ENCODE data around the gene CTAGE9.
"Not testable (repeated sequence)": the region's sequence is repeated elsewhere in the genome, so short reads cannot be mapped to it uniquely, and the experiment has no call there.

CTAGE9 gene

GRCh38 chr6:131710917-131711316 is at the start of gene CTAGE9:
TSS of gene CTAGE9 (minus strand) at chr6:131711017. CDS start at chr6:131711017, 0 bp downstream.
- not testable (repeated sequence) for DNase-seq

DNA sequence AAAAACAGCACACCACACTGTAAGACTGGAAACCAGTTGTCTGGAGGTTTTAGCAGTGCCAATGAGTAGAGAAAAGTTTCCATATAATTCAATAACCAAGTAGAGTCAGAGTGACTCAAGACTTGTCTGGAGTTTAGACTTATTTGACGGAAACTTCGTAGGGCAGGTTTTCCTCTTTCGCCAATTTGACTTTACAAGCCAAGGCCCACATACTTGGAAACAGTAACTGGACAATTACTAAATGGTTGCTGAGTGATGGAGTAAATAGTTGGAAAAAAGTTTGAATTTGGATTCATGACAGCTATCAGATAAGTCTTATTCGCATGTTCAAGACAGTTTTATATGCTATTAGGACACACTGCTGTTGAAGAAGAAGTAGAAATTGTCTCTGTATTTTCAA is 48.1 kb upstream of the CTAGE9 start:
- no peak for DNase-seq

- DNase-seq, result no peak
Measured at GRCh38 chr6:131756039-131756438, 45.2 kb upstream of the CTAGE9 start.

- no peak for DNase-seq
Measured at GRCh38 chr6:131755597-131755996, 44.8 kb upstream of the CTAGE9 start.

- DNase-seq, result no peak
Measured at GRCh38 chr6:131754715-131755567, 44.1 kb upstream of the CTAGE9 start.

DNA sequence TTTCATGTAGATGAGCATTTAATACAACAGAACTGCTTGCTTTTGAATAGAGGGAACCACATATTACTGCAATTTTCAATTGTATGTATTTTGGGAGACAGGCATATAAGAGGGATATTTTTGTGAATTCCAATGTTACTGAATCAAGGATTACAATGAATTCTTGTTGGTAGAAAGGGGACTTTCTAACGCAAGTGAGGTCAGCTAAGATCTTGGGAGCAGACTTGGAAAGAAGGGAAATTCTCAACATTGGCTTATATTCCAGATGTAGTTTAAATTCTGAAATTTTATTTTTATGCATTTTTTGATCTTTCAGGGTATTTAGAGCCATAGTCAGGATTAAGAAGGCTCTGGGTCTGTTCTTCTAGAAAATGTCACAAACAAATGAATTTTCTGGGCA is 43.3 kb upstream of the CTAGE9 start:
- DNase-seq, result no peak

DNA sequence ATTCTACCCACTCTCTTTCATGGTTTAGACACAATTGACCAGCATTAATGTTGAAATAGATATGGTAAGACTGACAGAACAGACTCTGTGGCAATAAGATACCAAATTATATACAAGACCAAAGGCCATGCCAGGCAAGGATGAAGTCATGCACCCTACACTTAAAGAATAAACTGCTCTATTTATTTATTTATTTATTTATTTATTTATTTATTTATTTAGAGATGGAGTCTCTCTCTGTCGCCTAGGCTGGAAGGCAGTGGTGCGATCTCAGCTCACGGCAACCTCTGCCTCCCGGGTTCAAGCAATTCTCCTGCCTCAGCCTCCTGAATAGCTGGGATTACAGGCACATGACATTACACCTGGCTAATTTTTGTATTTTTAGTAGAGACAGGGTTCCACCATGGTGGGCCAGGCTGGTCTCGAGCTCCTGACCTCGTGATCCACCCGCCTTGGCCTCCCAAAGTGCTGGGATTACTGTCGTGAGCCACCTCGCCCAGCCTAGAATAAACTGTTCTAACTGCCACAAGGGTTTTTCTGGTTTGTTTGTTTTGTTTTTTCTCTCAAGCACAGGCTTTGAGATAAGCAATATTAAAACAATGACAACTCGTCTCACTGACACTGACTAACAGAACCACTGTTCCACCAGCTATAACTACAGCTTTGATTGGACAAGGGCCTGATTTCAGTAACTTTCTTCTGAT is 40.3 kb upstream of the CTAGE9 start:
- not testable (repeated sequence) for DNase-seq

DNA sequence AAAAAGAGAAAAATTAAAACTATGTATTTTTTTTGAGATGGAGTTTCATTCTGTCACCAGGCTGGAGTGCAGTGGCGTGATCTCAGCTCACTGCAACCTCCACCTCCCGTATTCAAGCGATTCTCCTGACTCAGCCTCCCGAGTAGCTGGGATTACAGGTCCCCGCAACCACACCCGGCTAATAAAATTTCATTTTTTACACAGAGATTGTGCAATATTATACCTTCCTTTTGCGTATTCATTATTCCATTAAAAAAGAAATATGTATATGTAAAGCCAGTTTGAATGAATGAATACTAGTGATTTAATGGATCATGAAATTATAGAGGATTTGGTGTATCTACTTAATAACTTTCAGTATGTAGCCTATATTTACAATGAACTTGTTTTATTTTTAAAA is 38.2 kb upstream of the CTAGE9 start:
- no peak for DNase-seq

- DNase-seq, result no peak
Measured at GRCh38 chr6:131747821-131748353, 37.1 kb upstream of the CTAGE9 start.

GRCh38 chr6:131745476-131745875 is 34.7 kb upstream of the CTAGE9 start:
- no peak for DNase-seq

GRCh38 chr6:131744432-131745287 is 33.8 kb upstream of the CTAGE9 start:
- no peak for DNase-seq

DNA sequence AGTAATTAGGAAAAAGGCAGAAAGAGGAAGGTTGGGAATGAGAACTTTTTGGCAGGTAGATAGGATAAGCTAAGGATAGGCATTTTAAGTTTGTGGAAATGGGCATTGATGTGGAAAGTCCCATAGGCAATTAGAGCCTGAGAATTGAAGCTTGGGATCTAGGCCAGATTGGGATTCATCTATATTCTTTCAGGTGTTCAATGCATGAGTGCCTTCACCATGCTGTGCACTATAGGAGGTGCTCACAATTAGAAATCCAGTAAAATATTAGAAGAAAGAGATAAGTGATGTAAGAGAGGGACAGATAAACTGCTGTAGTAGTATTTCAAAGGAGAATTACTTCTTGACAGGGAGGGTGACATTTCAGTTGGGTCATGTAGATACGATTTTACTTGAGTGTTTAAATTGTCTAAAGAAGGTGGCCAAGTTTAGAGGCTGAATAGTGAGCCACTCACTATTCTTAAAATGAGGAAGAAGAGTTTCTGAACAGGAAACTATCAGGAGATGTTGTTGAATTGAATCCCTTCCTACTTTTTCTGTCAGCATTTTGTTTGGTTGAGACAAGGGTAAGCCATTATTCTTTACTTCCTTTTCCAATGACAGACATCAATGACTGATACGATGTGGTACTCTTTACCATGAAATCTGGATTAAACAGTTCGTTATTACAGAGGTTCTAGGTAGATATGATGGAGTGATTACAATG is 31.0 kb upstream of the CTAGE9 start:
- DNase-seq, result no peak

DNA sequence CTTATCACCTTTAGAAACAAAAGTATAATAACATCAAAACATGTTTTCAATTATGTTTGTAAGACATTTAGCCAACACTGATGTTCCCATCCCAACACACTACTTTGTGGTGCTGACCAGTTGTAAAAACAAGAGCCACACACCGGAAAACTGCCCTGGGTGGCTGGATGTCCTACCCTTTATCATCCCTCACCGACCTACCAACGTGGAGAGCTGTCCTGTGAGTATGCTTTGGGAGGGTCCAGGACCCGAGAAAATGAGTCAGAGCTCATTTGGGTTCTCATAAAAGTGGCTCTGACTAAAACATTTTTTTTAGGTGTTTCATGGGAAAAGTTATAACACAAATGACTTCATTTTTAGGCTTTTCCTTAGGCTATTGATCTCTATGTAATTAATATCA is 29.3 kb upstream of the CTAGE9 start:
- no peak for DNase-seq

DNA sequence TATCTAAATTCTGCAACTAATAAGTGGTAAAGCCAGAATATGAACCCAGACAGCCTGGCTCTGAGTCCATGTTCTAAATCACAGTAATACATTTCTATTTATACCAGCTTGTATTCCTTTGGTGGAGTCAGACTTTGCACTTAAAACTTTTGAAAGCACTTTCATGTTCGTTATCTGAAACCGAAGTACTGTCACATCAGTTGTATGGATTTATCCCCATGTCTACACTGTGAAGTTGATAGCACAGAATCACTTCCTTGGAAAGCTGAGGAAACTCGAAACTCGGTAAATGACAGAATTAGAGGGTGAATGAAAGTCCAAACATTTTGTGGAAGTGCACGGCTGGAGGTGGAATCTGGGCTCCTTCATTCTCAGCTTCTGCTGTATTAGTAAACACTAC is 28.3 kb upstream of the CTAGE9 start:
- no peak for DNase-seq

GRCh38 chr6:131736811-131737210 is 26.0 kb upstream of the CTAGE9 start:
- DNase-seq, result no peak

DNA sequence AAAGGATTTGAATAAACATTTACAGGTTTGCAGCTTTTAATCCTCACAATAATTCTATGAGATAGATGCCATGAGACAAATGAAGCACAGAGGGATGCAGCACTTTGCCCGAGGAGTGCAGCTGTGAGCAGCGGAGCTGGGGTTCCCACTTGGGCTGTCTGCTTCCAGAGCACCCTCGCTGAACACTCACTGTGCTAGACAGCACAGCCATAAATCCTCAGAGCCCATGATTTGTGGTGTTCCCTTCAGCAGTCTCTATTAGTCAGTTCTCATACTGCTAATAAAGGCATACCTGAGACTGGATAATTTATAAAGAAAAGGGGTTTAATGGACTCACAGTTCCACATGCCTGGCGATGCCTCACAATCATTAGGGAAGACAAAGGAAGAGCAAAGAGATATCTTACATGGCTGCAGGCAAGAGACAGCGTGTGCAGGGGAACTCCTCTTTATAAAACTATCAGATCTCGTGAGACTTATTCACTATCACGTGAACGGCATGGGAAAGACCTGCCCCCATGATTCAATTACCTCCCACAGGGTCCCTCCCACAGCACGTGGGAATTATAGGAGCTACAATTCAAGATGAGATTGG is 25.3 kb upstream of the CTAGE9 start:
- no peak for DNase-seq

DNA sequence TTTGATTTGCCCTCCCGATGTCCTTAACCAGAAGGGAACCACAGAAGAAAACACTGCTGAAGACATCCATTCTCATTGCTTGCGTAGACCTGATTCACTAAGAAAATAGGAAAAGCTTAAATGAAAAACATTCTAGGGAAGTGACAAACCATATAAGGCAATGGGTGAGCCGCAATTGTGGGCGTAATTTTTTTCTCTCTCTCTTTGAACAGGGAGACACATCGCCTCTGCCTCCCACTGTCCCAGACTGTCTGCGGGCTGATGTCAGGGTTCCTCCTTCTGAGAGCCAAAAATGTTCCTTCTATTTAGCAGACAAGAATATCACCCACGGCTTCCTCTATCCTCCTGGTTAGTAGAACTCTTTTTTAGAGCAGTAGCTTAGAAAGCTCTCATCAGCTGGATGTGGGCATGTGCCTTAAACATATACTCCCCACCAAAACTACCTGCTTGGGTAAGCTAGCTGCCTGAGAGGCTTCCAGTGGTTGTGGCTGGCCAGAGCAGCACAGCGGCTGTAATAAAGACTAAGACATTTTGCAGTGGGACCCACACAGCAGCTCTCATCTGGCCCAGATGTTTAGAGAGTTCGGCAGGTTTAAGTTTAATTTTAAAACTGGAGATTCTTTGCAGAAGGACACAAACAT is 22.7 kb upstream of the CTAGE9 start:
- DNase-seq, result no peak

- no peak for DNase-seq
Measured at GRCh38 chr6:131731224-131731623, 20.4 kb upstream of the CTAGE9 start.

- DNase-seq, result no peak
Measured at GRCh38 chr6:131730264-131730663, 19.4 kb upstream of the CTAGE9 start.

- no peak for DNase-seq
Measured at GRCh38 chr6:131729550-131729949, 18.7 kb upstream of the CTAGE9 start.

- no peak for DNase-seq
Measured at GRCh38 chr6:131728296-131728939, 17.6 kb upstream of the CTAGE9 start.

Measured in NK-92 treated with Interleukin-12 subunit alpha and Interleukin-12 subunit beta, amount 100 ng/mL, for 24 hours (cell line).